Neural progenitor cell (in vitro differentiated cells): ENCODE results near the gene SDCCAG8. TPM values are rescaled to one million over a fixed set of nuclear protein-coding genes. Genes with fewer than 3 reads are reported as not detected.

Source experiments
- DNase-seq: peaks from one replicate; pipeline ENCODE4 v3.0.0-alpha.2; 2016; ENCODE audit warnings: low spot score
- H2AFZ ChIP-seq: fragments of 200-600 bp; sonication (generic); replicated peaks from 2 replicates; pipeline ENCODE4 v1.6.1; 2016; ENCODE audit warnings: antibody characterized with exemption
- H3F3A ChIP-seq: fragments of 200-600 bp; sonication (generic); 2 replicates; pipeline ENCODE4 v1.6.1; 2016; ENCODE audit warnings: antibody characterized with exemption, low read depth
- H3K27ac ChIP-seq: fragments of 200-600 bp; sonication (generic); 2 replicates; pipeline ENCODE4 v1.5.1; 2016; ENCODE audit warnings: mild to moderate bottlenecking
- H3K27me3 ChIP-seq: fragments of 200-600 bp; sonication (generic); 2 replicates; pipeline ENCODE4 v1.6.1; 2016; ENCODE audit warnings: mild to moderate bottlenecking, moderate library complexity
- H3K36me3 ChIP-seq: fragments of 200-600 bp; sonication (generic); 2 replicates; pipeline ENCODE4 v1.5.1; 2016
- H3K4me1 ChIP-seq: fragments of 200-600 bp; sonication (generic); 2 replicates; pipeline ENCODE4 v1.6.1; 2016; ENCODE audit warnings: mixed run types
- H3K4me2 ChIP-seq: fragments of 200-600 bp; sonication (generic); 2 replicates; pipeline ENCODE4 v1.6.1; 2016
- H3K4me3 ChIP-seq: fragments of 200-600 bp; sonication (generic); 2 replicates; pipeline ENCODE4 v1.5.1; 2016
- H3K79me2 ChIP-seq: fragments of 200-600 bp; sonication (generic); 2 replicates; pipeline ENCODE4 v1.6.1; 2016; ENCODE audit warnings: low read depth
- H3K9ac ChIP-seq: fragments of 200-600 bp; sonication (generic); 2 replicates; pipeline ENCODE4 v1.6.1; 2016
- H3K9me3 ChIP-seq: fragments of 200-600 bp; sonication (generic); 2 replicates; pipeline ENCODE4 v1.5.1; 2016; ENCODE audit warnings: low read depth
- H4K20me1 ChIP-seq: fragments of 200-600 bp; sonication (generic); 2 replicates; pipeline ENCODE4 v1.6.1; 2016; ENCODE audit warnings: low read depth
- H3K27ac Mint-ChIP-seq: 3 replicates; pipeline ENCODE4 v1.8.0; 2021; ENCODE audit warnings: mixed read lengths
- H3K27me3 Mint-ChIP-seq: 2 replicates; pipeline ENCODE4 v1.8.0; 2022; ENCODE audit warnings: low read depth, mild to moderate bottlenecking, inconsistent platforms, moderate library complexity, mixed read lengths; ENCODE audit not compliant: insufficient read depth
- H3K36me3 Mint-ChIP-seq: 3 replicates; pipeline ENCODE4 v1.8.0; 2021; ENCODE audit warnings: mixed read lengths
- H3K4me1 Mint-ChIP-seq: 3 replicates; pipeline ENCODE4 v1.8.0; 2021; ENCODE audit warnings: mixed read lengths
- H3K4me3 Mint-ChIP-seq: 3 replicates; pipeline ENCODE4 v1.8.0; 2021; ENCODE audit warnings: mild to moderate bottlenecking, moderate library complexity, mixed read lengths
- H3K9me3 Mint-ChIP-seq: 3 replicates; pipeline ENCODE4 v1.8.0; 2020; ENCODE audit warnings: mixed read lengths
- CTCF ChIP-seq: fragments of 200-600 bp; sonication (generic); IDR thresholded peaks from 2 replicates; pipeline ENCODE4 v1.5.1; 2017; ENCODE audit warnings: antibody characterized with exemption, mild to moderate bottlenecking
- EZH2 ChIP-seq: fragments of 200-600 bp; sonication (generic); IDR thresholded peaks from 2 replicates; pipeline ENCODE4 v1.6.1; 2017; ENCODE audit warnings: antibody characterized with exemption, mild to moderate bottlenecking, moderate library complexity
- EZH2phosphoT487 ChIP-seq: fragments of 200-600 bp; sonication (generic); IDR thresholded peaks from 2 replicates; pipeline ENCODE4 v1.6.1; 2017; ENCODE audit warnings: antibody characterized with exemption
- total RNA-seq: library from RNA; depleted of rRNA; stranded (reverse); fragments of >200 nt; gene quantifications from 2 replicates; pipeline ENCODE4 v1.2.3, GENCODE V29; 2015; ENCODE audit warnings: low replicate concordance

SDCCAG8 gene
- total RNA-seq, 1 donor from 2014 or later, result 30.3 TPM

- no peaks in the 10 kb centered on the region for H3K9me3 ChIP-seq
- H3K27ac Mint-ChIP-seq, result no peak overlapping the region
- H2AFZ ChIP-seq, result no peak overlapping the region
- peaks cover 3% of the 10 kb centered on the region for H3K9me3 Mint-ChIP-seq
- no peak for TF ChIP-seq CTCF
- TF ChIP-seq EZH2, result no peak
- TF ChIP-seq EZH2phosphoT487, result no peak
- peaks cover 1% of the 10 kb centered on the region for H3K4me1 Mint-ChIP-seq
- H3F3A ChIP-seq, result no peaks in the 10 kb centered on the region
- peaks cover 2% of the 10 kb centered on the region for H3K4me1 ChIP-seq
- H3K4me3 ChIP-seq, result no peak overlapping the region
- peaks cover 23% of the 10 kb centered on the region for H3K36me3 Mint-ChIP-seq
- no peak overlapping the region for H3K4me2 ChIP-seq
- H3K27me3 ChIP-seq, result no peaks in the 10 kb centered on the region
- no peak overlapping the region for H3K27ac ChIP-seq
- no peak for DNase-seq
- H3K79me2 ChIP-seq, result no peaks in the 10 kb centered on the region
- H3K36me3 ChIP-seq, result no peaks in the 10 kb centered on the region
- H3K4me3 Mint-ChIP-seq, result no peak overlapping the region
- H4K20me1 ChIP-seq, result no peaks in the 10 kb centered on the region
- H3K27me3 Mint-ChIP-seq, result no peaks in the 10 kb centered on the region
- no peak overlapping the region for H3K9ac ChIP-seq
Observed at GRCh38 chr1:243287123-243287460, 31.3 kb downstream of the SDCCAG8 start.

GRCh38 chr1:243287652-243288051 is 31.8 kb downstream of the SDCCAG8 start:
- no peaks in the 10 kb centered on the region for H3K9me3 ChIP-seq
- no peak for DNase-seq
- H3K27ac ChIP-seq, result no peak overlapping the region
- peaks cover 6% of the 10 kb centered on the region for H3K4me1 ChIP-seq
- H4K20me1 ChIP-seq, result no peaks in the 10 kb centered on the region
- H3K4me2 ChIP-seq, result no peak overlapping the region
- no peak overlapping the region for H3K9ac ChIP-seq
- Mint-ChIP-seq H3K4me1 (peaks cover 2% of the 10 kb centered on the region), H3K36me3 (peaks cover 24% of the 10 kb centered on the region), H3K27me3 (no peaks in the 10 kb centered on the region), H3K4me3 (no peak overlapping the region), H3K27ac (no peak overlapping the region), H3K9me3 (peaks cover 5% of the 10 kb centered on the region)
- no peaks in the 10 kb centered on the region for H3F3A ChIP-seq
- H2AFZ ChIP-seq, result no peak overlapping the region
- H3K36me3 ChIP-seq, result no peaks in the 10 kb centered on the region
- H3K4me3 ChIP-seq, result no peak overlapping the region
- no peak for TF ChIP-seq CTCF
- no peak for TF ChIP-seq EZH2
- no peak for TF ChIP-seq EZH2phosphoT487
- no peaks in the 10 kb centered on the region for H3K79me2 ChIP-seq
- no peaks in the 10 kb centered on the region for H3K27me3 ChIP-seq

GRCh38 chr1:243288062-243288461 is 32.2 kb downstream of the SDCCAG8 start:
- Mint-ChIP-seq H3K4me3 (no peak overlapping the region), H3K4me1 (peaks cover 2% of the 10 kb centered on the region), H3K27ac (no peak overlapping the region), H3K36me3 (peaks cover 23% of the 10 kb centered on the region), H3K27me3 (no peaks in the 10 kb centered on the region), H3K9me3 (peaks cover 4% of the 10 kb centered on the region)
- Histone ChIP-seq H3K4me2 (no peak overlapping the region), H3K9ac (no peak overlapping the region), H3K27me3 (no peaks in the 10 kb centered on the region), H3K27ac (no peak overlapping the region), H2AFZ (no peak overlapping the region), H4K20me1 (no peaks in the 10 kb centered on the region), H3K4me3 (no peak overlapping the region), H3F3A (no peaks in the 10 kb centered on the region), H3K36me3 (no peaks in the 10 kb centered on the region), H3K79me2 (no peaks in the 10 kb centered on the region), H3K4me1 (peaks cover 6% of the 10 kb centered on the region), H3K9me3 (no peaks in the 10 kb centered on the region)
- DNase-seq, result no peak
- TF ChIP-seq EZH2phosphoT487 (no peak), EZH2 (no peak), CTCF (no peak)

- Histone ChIP-seq H3K79me2 (no peaks in the 10 kb centered on the region), H3K27me3 (no peaks in the 10 kb centered on the region), H3K27ac (no peak overlapping the region), H3K36me3 (no peaks in the 10 kb centered on the region), H3K4me2 (no peak overlapping the region), H3K9ac (no peak overlapping the region), H3K9me3 (no peaks in the 10 kb centered on the region), H4K20me1 (no peaks in the 10 kb centered on the region), H3F3A (no peaks in the 10 kb centered on the region), H3K4me1 (peaks cover 15% of the 10 kb centered on the region), H3K4me3 (no peak overlapping the region), H2AFZ (no peak overlapping the region)
- Mint-ChIP-seq H3K4me3 (no peak overlapping the region), H3K27ac (no peak overlapping the region), H3K27me3 (no peaks in the 10 kb centered on the region), H3K36me3 (peaks cover 31% of the 10 kb centered on the region), H3K9me3 (peaks cover 19% of the 10 kb centered on the region), H3K4me1 (peaks cover 2% of the 10 kb centered on the region)
- no peak for TF ChIP-seq EZH2
- no peak for TF ChIP-seq CTCF
- no peak for TF ChIP-seq EZH2phosphoT487
- DNase-seq, result no peak
Observed at GRCh38 chr1:243291292-243291691, 35.5 kb downstream of the SDCCAG8 start.
